ENCODE results near the gene CORO2A.

DNA sequence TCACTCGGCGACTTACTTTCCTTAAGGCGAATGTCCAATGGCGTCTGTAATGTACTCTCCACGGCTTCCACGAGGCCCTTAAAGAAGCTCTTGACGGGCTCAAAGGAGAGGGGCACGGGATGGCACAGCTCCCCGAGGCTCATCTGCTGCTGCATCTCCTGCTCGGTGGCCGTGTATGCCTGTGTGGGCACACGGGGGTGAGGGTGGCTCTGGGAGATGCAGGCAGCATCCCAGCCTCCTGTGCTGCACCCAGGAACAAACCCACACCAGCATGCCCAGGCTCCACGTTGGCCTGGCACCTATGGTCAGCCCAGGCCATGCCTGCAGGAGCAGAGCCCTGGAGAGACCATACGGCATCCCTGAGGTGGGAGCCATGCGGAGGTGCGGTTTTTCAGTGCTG, 97.6 kb downstream of the CORO2A start:
- TF ChIP-seq, protein P1, sequence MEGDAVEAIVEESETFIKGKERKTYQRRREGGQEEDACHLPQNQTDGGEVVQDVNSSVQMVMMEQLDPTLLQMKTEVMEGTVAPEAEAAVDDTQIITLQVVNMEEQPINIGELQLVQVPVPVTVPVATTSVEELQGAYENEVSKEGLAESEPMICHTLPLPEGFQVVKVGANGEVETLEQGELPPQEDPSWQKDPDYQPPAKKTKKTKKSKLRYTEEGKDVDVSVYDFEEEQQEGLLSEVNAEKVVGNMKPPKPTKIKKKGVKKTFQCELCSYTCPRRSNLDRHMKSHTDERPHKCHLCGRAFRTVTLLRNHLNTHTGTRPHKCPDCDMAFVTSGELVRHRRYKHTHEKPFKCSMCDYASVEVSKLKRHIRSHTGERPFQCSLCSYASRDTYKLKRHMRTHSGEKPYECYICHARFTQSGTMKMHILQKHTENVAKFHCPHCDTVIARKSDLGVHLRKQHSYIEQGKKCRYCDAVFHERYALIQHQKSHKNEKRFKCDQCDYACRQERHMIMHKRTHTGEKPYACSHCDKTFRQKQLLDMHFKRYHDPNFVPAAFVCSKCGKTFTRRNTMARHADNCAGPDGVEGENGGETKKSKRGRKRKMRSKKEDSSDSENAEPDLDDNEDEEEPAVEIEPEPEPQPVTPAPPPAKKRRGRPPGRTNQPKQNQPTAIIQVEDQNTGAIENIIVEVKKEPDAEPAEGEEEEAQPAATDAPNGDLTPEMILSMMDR (IDR thresholded peaks at IDR 0.05) = no peak
- no peak for TF ChIP-seq POLR2A (IDR thresholded peaks at IDR 0.05)

All from body of pancreas (tissue), 4 donors.